Urinary bladder (tissue), 4 donors: Measurements from ENCODE around the gene SLC30A7. TPM values are rescaled to one million over a fixed set of nuclear protein-coding genes. Genes with fewer than 3 reads are reported as not detected.

ENCODE experiments used
- DNase-seq: peaks from one replicate; pipeline ENCODE4 v3.0.0-alpha.2; 2015; ENCODE audit errors: extremely low spot score
- H3K27ac ChIP-seq: one replicate; pipeline ENCODE4 v1.5.1; 2013; ENCODE audit warnings: low read depth, mild to moderate bottlenecking, moderate library complexity
- H3K36me3 ChIP-seq: one replicate; pipeline ENCODE4 v1.6.1; 2013; ENCODE audit warnings: mild to moderate bottlenecking, moderate library complexity; ENCODE audit not compliant: insufficient read depth
- H3K4me1 ChIP-seq: one replicate; pipeline ENCODE4 v1.6.1; 2013; ENCODE audit warnings: mild to moderate bottlenecking, moderate library complexity; ENCODE audit not compliant: insufficient read depth
- H3K4me3 ChIP-seq: one replicate; pipeline ENCODE4 v1.5.1; 2013; ENCODE audit warnings: low read depth, low read length
- WGBS: extraction: QIAGEN DNeasy Blood & Tissue Kit; methylation state at CpG from one replicate; pipeline ENCODE4 v1.1.7; 2013; 5-methylcytosine and 5-hydroxymethylcytosine counted together
- polyA plus RNA-seq: library from polyadenylated mRNA; stranded (reverse); fragments of 200-250 nt; gene quantifications from one replicate; pipeline ENCODE4 v1.2.3, GENCODE V29; 2013
- total RNA-seq: library from RNA; depleted of rRNA; stranded (reverse); fragments of >200 nt; gene quantifications from one replicate; pipeline ENCODE4 v1.2.3, GENCODE V29; 2014
- donor health status: healthy with polysubstance abuse.
- donor health status: healthy.

SLC30A7 gene
- total and polyA plus RNA-seq, 2 donors, result 4.0 to 50.2 TPM

DNA sequence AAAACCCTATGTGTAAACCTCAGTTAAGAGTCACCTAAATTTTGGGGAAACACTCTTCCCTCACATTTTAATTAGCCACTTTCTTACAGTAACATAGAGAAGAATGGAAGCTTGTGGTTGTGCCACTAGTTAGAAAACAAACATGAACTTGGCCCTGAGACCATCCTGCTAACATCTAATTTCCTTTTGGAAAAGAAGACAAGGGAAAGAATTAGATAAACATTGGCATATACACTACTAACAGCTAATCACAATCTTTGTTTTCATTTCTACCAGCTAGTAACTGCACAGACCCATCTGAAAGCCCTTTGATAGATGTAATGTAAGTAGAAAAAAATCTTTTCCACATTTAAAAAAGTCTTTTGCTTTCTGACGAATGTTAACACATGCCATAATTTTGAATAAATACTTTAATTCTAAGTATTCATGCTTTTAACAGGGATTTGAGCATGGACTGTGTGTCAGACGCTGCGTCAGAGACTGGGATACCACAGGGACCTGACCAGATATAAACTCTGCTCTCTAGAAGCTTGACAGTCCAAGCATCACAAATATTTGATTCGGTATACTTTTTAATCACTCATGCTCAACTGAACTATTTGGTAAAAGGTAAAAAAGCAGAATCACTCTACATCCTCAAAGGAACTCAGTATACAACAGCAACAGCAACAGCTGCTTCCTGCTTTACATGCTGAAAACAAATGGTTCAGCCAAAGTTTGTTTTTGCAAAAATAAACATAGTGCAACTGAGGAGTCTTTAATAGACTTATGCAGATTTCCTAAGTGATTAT lies 99.5 kb downstream of the SLC30A7 start:
- Histone ChIP-seq H3K27ac (no peak overlapping the region), H3K36me3 (no peaks in the 10 kb centered on the region), H3K4me3 (no peak overlapping the region), H3K4me1 (no peaks in the 10 kb centered on the region)
- DNase-seq, result no peak
- WGBS, result 52% methylated on average over 4 of the region's 4 CpGs

- H3K4me1 ChIP-seq, result no peaks in the 10 kb centered on the region
- H3K36me3 ChIP-seq, result no peaks in the 10 kb centered on the region
- no peak for DNase-seq
- 95% methylated on average over 1 of the region's 1 CpG for WGBS
- H3K4me3 ChIP-seq, result no peak overlapping the region
- no peak overlapping the region for H3K27ac ChIP-seq
Observed at GRCh38 chr1:100998426-100998825, 102.5 kb downstream of the SLC30A7 start.

DNA sequence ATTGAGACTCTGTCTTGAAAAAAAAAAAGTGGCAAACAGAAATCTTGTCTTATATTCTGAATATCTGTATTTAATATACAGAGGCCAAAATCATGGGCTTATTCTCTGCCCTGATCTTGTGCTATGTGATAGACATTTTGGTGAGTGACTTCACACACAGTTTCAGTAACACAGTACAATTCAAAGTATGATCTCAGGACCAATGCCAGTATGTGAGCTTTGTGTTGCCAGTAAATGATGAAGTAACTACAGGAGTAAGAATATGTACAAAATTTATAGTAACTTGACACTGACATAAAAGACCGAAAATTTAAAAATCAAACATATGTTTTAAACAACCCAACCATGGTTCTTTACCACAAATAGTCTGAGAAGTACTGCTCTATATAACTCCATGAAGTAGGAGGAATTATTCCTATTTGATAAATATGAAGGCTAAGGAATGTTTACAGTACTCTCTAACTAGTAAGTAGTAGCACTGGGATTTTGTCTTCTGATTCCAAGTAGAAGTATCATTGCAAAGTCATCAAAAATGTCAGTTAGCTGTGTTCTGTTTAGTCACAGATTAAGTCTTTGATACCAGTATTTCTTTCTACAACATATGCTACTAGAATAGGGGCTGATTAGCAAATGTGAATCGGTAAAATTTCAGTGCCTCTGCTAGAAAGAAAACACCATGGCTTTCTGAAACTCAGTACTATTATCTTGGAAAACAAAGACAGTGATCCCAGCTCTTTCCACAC lies 104.4 kb downstream of the SLC30A7 start:
- 90% methylated on average over 2 of the region's 2 CpGs for WGBS
- no peaks in the 10 kb centered on the region for H3K36me3 ChIP-seq
- DNase-seq, result no peak
- no peak overlapping the region for H3K4me3 ChIP-seq
- H3K4me1 ChIP-seq, result no peaks in the 10 kb centered on the region
- no peak overlapping the region for H3K27ac ChIP-seq

DNA sequence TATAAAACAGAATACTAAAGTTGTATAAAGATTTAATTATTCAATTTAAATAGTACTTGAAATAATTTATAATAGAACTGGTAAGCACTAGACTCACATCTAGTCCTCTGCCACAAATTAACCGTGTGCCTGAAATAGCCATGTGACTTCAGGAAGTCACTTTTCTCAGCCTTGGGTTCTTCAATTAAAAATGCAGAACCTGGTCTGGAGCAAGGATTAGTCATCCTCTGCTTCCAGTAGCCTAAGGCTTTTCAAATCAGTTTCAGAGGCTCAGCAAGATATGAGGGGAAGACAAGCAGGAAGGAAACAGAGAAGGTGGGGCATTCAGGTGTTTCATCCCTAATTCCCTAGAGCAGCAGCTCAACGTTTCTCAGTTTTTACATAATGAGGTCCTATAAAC lies 106.7 kb downstream of the SLC30A7 start:
- H3K36me3 ChIP-seq, result no peaks in the 10 kb centered on the region
- WGBS, result 61% methylated on average over 2 of the region's 2 CpGs
- no peak overlapping the region for H3K4me3 ChIP-seq
- H3K27ac ChIP-seq, result no peak overlapping the region
- no peak for DNase-seq
- no peaks in the 10 kb centered on the region for H3K4me1 ChIP-seq

DNA sequence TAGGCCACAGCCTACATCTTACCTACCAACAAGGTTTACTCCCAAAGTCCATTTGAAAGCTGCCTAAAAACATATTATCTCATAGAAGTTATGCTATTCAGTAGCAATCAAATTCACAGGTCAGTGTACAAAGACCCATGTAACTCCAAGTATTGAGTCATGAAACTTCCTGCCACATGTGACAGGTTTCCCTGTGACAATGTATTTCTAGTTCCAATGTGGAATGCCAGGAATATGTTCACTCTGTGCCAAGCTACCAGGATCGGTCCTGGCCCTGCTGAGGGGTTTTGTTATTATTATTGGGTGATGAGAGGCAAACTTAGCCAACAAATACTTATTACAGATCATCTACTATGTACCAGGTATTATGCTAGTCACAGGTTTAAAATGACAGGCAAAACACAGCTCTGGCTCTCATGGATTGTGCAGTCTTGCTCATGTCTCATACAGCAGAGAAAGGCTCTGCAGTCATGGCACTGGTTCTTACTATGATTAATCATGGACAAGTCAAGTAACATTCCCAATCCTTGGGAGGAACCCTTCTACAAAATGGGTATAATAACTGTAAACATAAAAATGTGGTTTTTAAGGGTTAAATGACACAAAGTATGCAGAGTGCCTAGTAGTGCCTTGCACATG lies 107.2 kb downstream of the SLC30A7 start:
- 73% methylated on average over 1 of the region's 1 CpG for WGBS
- no peak for DNase-seq

DNA sequence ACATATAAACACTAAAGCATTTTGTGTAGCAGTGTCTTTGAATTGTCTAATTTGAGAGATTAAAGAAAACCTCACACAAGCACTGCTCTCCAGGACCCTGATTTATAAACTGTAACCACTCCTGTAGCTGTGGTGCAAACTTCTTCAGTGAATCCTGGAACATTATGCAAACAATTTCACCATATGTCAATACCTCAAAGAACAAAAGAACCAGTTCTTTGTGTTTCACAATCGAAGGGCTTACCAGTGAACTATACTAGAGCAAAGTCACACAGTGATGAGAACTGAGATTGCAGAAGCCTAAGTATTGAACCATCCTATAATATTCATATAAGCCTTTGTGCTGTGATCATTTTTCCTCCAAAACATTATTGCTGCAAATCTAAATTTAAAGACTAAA lies 108.2 kb downstream of the SLC30A7 start:
- H3K4me3 ChIP-seq, result no peak overlapping the region
- H3K4me1 ChIP-seq, result no peaks in the 10 kb centered on the region
- 75% methylated on average over 1 of the region's 1 CpG for WGBS
- no peak for DNase-seq
- H3K27ac ChIP-seq, result no peak overlapping the region
- H3K36me3 ChIP-seq, result no peaks in the 10 kb centered on the region

More for the DNA sequence above, 107.2 kb downstream of the SLC30A7 start:
- H3K36me3 ChIP-seq, result no peaks in the 10 kb centered on the region
- no peak overlapping the region for H3K4me3 ChIP-seq
- no peaks in the 10 kb centered on the region for H3K4me1 ChIP-seq
- H3K27ac ChIP-seq, result no peak overlapping the region

- no peaks in the 10 kb centered on the region for H3K36me3 ChIP-seq
- no peak overlapping the region for H3K4me3 ChIP-seq
- H3K4me1 ChIP-seq, result no peaks in the 10 kb centered on the region
- no peak for DNase-seq
- H3K27ac ChIP-seq, result no peak overlapping the region
- WGBS, result 69% methylated on average over 3 of the region's 3 CpGs
Observed at GRCh38 chr1:101004670-101005069, 108.8 kb downstream of the SLC30A7 start.

DNA sequence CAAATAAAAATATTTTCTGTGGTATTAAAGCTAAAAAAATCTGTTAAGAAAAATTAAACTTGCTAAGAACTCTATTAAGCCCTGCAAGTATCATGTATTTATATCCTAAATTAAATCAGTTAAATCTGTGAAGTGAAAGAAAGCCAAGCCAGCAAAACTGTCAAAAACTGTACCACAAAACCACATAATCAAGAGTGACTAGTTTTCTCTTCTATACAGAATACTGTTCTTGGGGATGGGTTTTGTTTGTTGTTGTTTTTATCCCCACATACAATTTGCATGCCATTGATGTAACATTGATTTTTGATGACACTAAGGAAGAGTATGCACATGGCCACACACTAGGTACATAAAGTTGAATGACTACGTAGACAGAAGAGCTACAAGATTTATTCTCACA lies 109.3 kb downstream of the SLC30A7 start:
- DNase-seq, result no peak
- Histone ChIP-seq H3K27ac (no peak overlapping the region), H3K4me3 (no peak overlapping the region), H3K36me3 (no peaks in the 10 kb centered on the region), H3K4me1 (no peaks in the 10 kb centered on the region)
- 96% methylated on average over 1 of the region's 1 CpG for WGBS

- DNase-seq, result no peak
- 92% methylated on average over 4 of the region's 4 CpGs for WGBS
Observed at GRCh38 chr1:101005871-101006270, 110.0 kb downstream of the SLC30A7 start.

DNA sequence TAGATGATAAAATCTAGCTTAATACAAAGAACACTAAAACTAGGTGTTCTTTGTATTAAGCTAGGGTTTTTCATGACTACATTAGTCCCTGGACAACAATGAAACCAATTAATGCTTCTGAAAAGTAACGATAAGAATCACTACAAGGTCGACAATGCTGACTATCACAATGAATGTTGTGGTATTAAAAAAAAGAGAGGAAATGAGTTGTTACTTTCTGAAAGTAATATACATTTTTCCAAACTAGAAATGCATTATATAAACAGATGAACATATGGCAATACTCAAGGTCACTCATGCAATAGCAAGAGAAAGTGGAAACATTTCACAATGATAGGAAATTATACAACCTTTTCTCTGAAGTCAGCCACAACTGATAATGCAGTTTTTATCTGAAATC lies 110.7 kb downstream of the SLC30A7 start:
- no peak for DNase-seq
- H3K36me3 ChIP-seq, result no peaks in the 10 kb centered on the region
- no peaks in the 10 kb centered on the region for H3K4me1 ChIP-seq
- H3K27ac ChIP-seq, result no peak overlapping the region
- 50% methylated on average over 2 of the region's 2 CpGs for WGBS
- no peak overlapping the region for H3K4me3 ChIP-seq

More at GRCh38 chr1:101005871-101006270, 110.0 kb downstream of the SLC30A7 start:
- H3K36me3 ChIP-seq, result no peaks in the 10 kb centered on the region
- no peak overlapping the region for H3K27ac ChIP-seq
- H3K4me3 ChIP-seq, result no peak overlapping the region
- no peaks in the 10 kb centered on the region for H3K4me1 ChIP-seq

- 91% methylated on average over 3 of the region's 3 CpGs for WGBS
Observed at GRCh38 chr1:101008229-101008834, 112.4 kb downstream of the SLC30A7 start.

DNA sequence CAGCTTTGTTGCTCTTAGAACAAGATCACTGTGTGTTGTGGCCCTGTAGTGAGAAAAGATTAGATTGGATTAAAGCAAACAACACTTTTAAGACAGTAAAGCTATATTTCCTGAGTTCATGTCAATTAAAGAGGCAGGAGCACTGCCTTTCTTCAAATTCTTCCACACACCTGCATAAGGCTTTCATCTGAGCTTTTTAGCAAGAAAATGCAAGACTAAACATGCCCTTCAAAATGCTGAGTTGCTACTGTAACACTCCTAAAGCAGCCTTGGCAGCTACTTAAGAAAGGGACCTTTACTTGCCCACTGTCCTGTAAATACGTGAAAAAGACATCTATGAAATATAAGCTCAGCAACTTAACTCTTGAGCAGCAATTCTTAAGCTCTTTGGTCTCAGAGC lies 117.9 kb downstream of the SLC30A7 start:
- peaks cover 2% of the 10 kb centered on the region for H3K36me3 ChIP-seq
- no peaks in the 10 kb centered on the region for H3K4me1 ChIP-seq
- DNase-seq, result no peak
- H3K27ac ChIP-seq, result no peak overlapping the region
- H3K4me3 ChIP-seq, result no peak overlapping the region
- WGBS, result 72% methylated on average over 1 of the region's 1 CpG

More at GRCh38 chr1:101008229-101008834, 112.4 kb downstream of the SLC30A7 start:
- Histone ChIP-seq H3K4me3 (no peak overlapping the region), H3K4me1 (no peaks in the 10 kb centered on the region), H3K27ac (no peak overlapping the region), H3K36me3 (peaks cover 2% of the 10 kb centered on the region)
- DNase-seq, result no peak

DNA sequence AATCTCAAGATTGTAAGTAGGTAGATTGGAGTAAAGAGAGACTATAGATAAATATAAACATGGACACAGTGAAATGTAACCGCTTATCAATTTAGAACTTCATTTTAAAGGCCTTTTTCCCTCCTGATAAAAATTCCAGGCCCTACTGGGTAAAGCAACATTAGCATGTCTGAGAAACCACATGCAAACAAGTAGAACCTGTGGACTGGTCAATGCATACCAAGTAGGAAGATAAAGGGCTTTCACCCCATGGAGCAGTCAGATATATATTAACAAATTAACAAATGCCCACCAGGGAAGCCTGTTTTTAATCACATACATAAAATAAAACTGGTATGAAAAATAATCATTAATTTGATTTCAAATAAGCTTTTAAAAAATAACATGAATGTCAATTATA lies 121.6 kb downstream of the SLC30A7 start:
- Histone ChIP-seq H3K27ac (no peak overlapping the region), H3K4me1 (no peaks in the 10 kb centered on the region), H3K4me3 (no peak overlapping the region), H3K36me3 (peaks cover 3% of the 10 kb centered on the region)
- DNase-seq, result no peak
- WGBS, result 96% methylated on average over 1 of the region's 1 CpG
